Calu3 (cell line): Measurements from ENCODE around the gene ARHGEF4. TPM values are rescaled to one million over a fixed set of nuclear protein-coding genes. Genes with fewer than 3 reads are reported as not detected.

Experiments used
- BruUV-seq: library from RNA; stranded (reverse); fragments of 400-500 nt; replicated peaks from 2 replicates; lab custom pipeline; 2021; lab: Mats Ljungman, UMichigan
- CTCF ChIA-PET: fragments of 300-600 bp; sonication (Branson Sonifier 250); formaldehyde crosslinking; loops from one replicate; lab custom pipeline; 2022; ENCODE audit warnings: antibody characterized with exemption; lab: Charles Lee
- DNase-seq: peaks from one replicate; pipeline ENCODE4 v3.0.0; 2022
- H3K27ac Mint-ChIP-seq: one replicate; pipeline ENCODE4 v1.8.0; 2022; ENCODE audit warnings: mixed read lengths; ENCODE audit not compliant: unreplicated experiment
- H3K27me3 Mint-ChIP-seq: one replicate; pipeline ENCODE4 v1.8.0; 2022; ENCODE audit warnings: mixed read lengths; ENCODE audit not compliant: unreplicated experiment
- H3K36me3 Mint-ChIP-seq: one replicate; pipeline ENCODE4 v1.8.0; 2022; ENCODE audit warnings: mild to moderate bottlenecking, moderate library complexity, mixed read lengths; ENCODE audit not compliant: insufficient read depth, unreplicated experiment
- H3K4me1 Mint-ChIP-seq: one replicate; pipeline ENCODE4 v1.8.0; 2022; ENCODE audit warnings: mild to moderate bottlenecking, low read depth, mixed read lengths; ENCODE audit not compliant: unreplicated experiment
- H3K4me3 Mint-ChIP-seq: one replicate; pipeline ENCODE4 v1.8.0; 2022; ENCODE audit warnings: mild to moderate bottlenecking, low read depth, moderate library complexity, mixed read lengths; ENCODE audit not compliant: unreplicated experiment
- H3K9me3 Mint-ChIP-seq: one replicate; pipeline ENCODE4 v1.8.0; 2022; ENCODE audit warnings: low read depth, mixed read lengths; ENCODE audit not compliant: unreplicated experiment
- CTCF ChIP-seq: fragments of 200-600 bp; IDR thresholded peaks from one replicate; pipeline ENCODE4 v1.8.0; 2022; ENCODE audit warnings: antibody characterized with exemption; ENCODE audit not compliant: unreplicated experiment
- intact Hi-C: fragments of 100-400 bp; cut with micrococcal nuclease; formaldehyde crosslinking; loops from one replicate; pipeline ENCODE4 v1.10.0; 2022; ENCODE audit not compliant: unreplicated experiment
- total RNA-seq: library from RNA; stranded (reverse); gene quantifications from 2 replicates; pipeline ENCODE4 v1.2.3, GENCODE V29; 2022

ARHGEF4 gene
- total RNA-seq, 1 experiment from 2014 or later: 8.8 TPM

- CTCF ChIA-PET: no interaction called here
- BruUV-seq: no TSS peak
- no peaks in the 10 kb centered on the region for H3K27me3 Mint-ChIP-seq
- H3K27ac Mint-ChIP-seq: no peak overlapping the region
- DNase-seq: no peak
- no peaks in the 10 kb centered on the region for H3K9me3 Mint-ChIP-seq
- H3K36me3 Mint-ChIP-seq: no peaks in the 10 kb centered on the region
- intact Hi-C loops: no loop called here
- no peak overlapping the region for H3K4me3 Mint-ChIP-seq
- TF ChIP-seq CTCF: no peak
- no peaks in the 10 kb centered on the region for H3K4me1 Mint-ChIP-seq
These were observed 12.0 kb downstream of the ARHGEF4 start for GRCh38 chr2:130848526-130849210.

DNA sequence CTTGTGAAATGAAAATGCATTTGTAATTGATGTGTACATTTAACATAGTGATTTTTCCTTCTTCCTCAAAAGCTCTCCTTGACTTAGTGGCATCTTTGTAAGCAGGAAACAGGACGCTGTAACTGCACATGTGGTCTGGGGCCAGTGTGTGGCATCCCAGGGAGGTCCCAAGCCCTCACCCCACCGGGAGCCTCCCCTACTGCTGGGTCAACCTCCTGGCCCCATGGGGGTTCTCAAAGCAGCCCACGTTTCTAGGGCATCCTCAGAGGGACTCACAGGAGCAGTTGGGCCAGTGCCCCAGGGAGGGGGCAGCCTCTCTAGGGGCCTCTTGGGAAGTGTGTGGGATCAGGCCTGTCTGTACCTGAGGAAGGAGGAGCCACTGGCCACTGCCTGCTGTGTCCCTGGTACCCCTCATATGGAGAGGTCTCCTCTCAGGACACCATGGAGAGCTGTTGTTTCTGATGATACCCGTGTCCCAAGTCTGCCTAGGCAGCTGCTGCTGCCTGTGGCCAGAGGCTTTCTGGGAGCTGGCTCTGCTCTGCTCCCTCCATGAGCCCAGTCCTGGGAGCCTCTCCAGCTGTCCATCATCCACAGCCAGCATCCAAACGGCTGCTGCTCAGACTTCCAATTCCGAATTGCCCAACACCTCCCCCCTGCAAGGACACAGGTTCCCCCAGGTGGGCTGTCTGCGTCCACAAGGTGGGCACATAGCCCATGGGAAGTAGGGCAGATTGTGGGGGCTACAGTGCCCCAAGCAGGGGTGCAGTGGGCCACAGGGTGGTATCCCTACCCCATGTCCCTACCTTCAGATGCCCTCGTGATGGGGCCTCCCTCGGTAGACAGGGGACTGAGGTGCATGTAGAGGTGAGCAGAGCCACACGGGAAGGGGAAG lies 13.4 kb downstream of the ARHGEF4 start:
- intact Hi-C loops: no loop called here
- no peak for TF ChIP-seq CTCF
- Mint-ChIP-seq H3K27ac (no peak overlapping the region), H3K9me3 (no peaks in the 10 kb centered on the region), H3K4me3 (no peak overlapping the region), H3K4me1 (no peaks in the 10 kb centered on the region), H3K36me3 (no peaks in the 10 kb centered on the region), H3K27me3 (no peaks in the 10 kb centered on the region)
- no peak for DNase-seq
- CTCF ChIA-PET: no interaction called here
- no TSS peak for BruUV-seq

GRCh38 chr2:130850788-130851623 lies 14.3 kb downstream of the ARHGEF4 start:
- H3K27ac Mint-ChIP-seq: no peak overlapping the region
- intact Hi-C loops: no loop called here
- peaks cover 3% of the 10 kb centered on the region for H3K9me3 Mint-ChIP-seq
- no peak overlapping the region for H3K4me3 Mint-ChIP-seq
- no peaks in the 10 kb centered on the region for H3K27me3 Mint-ChIP-seq
- no TSS peak for BruUV-seq
- H3K4me1 Mint-ChIP-seq: no peaks in the 10 kb centered on the region
- DNase-seq: no peak
- CTCF ChIA-PET: interaction anchor here (1.0 kb wide), 1 partner anchor 13 kb away, joined by 3 read pairs; no protein-coding TSS in a partner anchor
- no peak for TF ChIP-seq CTCF
- H3K36me3 Mint-ChIP-seq: no peaks in the 10 kb centered on the region

DNA sequence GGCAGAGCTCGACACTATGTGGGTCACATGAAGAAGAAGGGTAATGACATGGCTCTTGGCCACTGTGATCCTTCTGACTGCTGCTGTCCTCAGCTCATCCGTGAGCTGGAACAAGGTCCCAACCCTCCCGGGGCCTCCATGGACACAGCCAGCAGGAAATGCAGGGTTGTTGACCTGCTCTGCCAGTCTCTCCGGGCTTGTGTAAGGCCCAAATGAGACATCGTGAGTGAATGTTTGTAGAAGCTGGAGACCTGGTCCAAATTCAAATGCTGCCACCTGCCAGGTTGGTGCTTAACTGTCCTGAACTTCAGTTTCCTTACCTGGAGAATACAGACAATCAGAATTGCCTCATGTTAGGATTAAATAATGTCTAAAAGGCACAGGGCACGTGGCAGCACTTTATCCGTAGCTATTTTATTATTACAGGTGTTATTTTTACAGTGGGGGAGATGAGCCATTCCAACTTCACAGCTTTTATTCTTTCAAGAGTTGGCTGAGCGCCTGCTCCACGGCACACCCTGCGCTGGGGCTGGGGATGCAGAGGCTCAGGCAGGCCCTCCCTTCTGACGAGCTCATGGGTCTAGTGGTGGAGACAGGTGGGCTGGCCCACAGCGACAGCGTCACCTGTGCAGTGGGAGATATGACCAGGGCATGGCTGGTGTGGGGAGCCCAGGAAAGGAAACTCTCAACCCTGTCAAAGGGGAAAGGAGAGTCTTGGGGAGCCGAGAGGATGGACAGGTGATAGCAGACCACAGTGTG lies 15.1 kb downstream of the ARHGEF4 start:
- intact Hi-C loops: no loop called here
- CTCF ChIA-PET: interaction anchor here (1.0 kb wide), 1 partner anchor 14 kb away, joined by 3 read pairs; no protein-coding TSS in a partner anchor
- no peak overlapping the region for H3K4me3 Mint-ChIP-seq

More for the DNA sequence above, 15.1 kb downstream of the ARHGEF4 start:
- no peak for DNase-seq
- Mint-ChIP-seq H3K4me1 (no peaks in the 10 kb centered on the region), H3K27me3 (no peaks in the 10 kb centered on the region), H3K27ac (no peak overlapping the region), H3K36me3 (no peaks in the 10 kb centered on the region), H3K9me3 (peaks cover 3% of the 10 kb centered on the region)
- no TSS peak for BruUV-seq
- no peak for TF ChIP-seq CTCF
